ENCODE measurements around the gene NMNAT3.

- TF ChIP-seq CTCF (conservative IDR thresholded peaks at IDR 0.05; ENCODE audit: low read length) (peak; percentile 71), EZH2phosphoT487 (IDR thresholded peaks at IDR 0.05; ENCODE audit: borderline replicate concordance, low read depth, low read length) (no peak)
Observed at GRCh38 chr3:139629033-139629432, 48.7 kb downstream of the NMNAT3 start.
